C4-2B (cell line): ENCODE results near the gene CUEDC1.

Experiments used
- CTCF ChIP-seq: fragments of 450-650 bp; conservative IDR thresholded peaks from 2 replicates; pipeline ENCODE4 v1.5.1; 2017; ENCODE audit warnings: mild to moderate bottlenecking
- ZFX ChIP-seq: fragments of 450-650 bp; IDR thresholded peaks from 2 replicates; pipeline ENCODE4 v1.6.1; 2017

GRCh38 chr17:57872536-57872935 lies 82.7 kb downstream of the CUEDC1 start:
- TF ChIP-seq CTCF (no peak), ZFX (no peak)
